Measurements from ENCODE around the gene NAT10.

Gene NAT10

DNA sequence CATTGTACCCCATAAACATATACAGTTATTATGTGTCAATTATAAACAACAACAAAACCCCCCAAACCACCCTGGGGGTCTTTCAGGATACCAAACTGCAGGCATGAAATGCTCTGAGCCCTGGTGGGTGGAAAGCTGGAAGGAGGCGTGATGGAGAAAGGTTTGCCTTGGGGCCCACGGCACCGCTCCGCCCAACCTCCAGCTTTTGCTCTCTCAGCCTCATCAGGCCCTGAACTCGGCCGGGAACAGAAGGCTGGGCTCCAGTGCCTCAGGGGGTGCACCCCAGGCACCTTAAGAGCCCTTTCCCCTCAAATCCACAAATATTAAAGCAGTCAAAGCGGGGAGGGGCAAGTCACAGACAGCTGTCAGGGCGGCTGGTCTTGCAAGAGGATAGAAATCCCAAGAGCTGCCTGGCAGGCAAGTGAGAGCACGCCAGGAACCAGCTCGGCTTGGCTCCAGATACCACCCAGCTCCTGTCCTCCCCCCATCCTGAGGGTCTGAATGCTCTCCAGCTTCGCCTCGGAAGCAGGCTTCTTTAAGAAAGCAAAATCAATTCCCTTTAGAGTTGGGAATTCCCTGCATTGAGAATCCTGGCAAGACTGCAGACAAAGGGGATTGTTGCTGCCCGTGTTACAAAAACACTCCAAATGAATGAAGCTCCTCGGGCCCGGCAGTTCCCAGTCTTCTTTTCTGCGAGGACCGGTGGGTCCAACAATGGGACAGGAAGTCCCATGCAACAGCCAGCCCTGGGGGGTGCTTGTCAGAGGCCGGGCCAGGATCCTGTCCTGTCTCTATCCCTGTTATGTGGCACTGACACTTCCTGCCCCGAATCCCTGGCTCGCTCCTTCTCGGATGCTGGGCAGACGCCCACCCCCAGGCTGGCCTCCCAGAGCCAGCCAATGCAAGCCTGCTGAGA is 80.8 kb downstream of the NAT10 start:
- no peaks in the 10 kb centered on the region for H3K9me3 ChIP-seq (ENCODE audit: control insufficient read depth, insufficient read depth, low read length)
- no peak for DNase-seq (ENCODE audit: low read depth, low spot score)
- H3K4me3 ChIP-seq (ENCODE audit: low read length): no peak overlapping the region
- peaks cover 7% of the 10 kb centered on the region; the same call in 1 of the 2 replicates for H3K4me1 ChIP-seq (ENCODE audit: control insufficient read depth, insufficient read depth, low read length)
- H3K27ac ChIP-seq (ENCODE audit: low read length): no peak overlapping the region
- H3K27me3 ChIP-seq (ENCODE audit: control insufficient read depth, insufficient read depth, low read length): no peaks in the 10 kb centered on the region
- no peaks in the 10 kb centered on the region for H3K36me3 ChIP-seq (ENCODE audit: control insufficient read depth, insufficient read depth, low read length)
- no CpG with 5 or more reads among the region's 22 CpGs for WGBS (ENCODE audit: insufficient coverage, insufficient read length)

DNA sequence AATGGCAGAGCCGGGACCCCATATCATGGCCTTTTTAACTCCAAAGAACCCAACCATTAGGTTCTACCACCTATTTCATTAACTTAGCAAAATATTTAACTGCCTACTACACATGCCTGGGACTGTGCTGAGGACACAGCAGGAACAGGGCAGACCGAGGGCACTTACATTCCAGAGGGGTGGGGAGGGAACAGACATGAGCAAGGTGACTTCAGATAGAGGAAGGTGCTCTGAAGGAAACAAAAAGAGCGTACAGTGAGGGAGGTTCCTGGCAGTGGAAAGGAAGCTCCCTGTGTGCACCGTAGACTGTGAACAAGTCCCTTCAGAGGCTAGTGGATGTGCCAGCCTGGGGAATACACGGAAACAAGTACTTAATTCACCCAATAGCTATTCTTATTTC is 82.8 kb downstream of the NAT10 start:
- Histone ChIP-seq H3K9me3 (ENCODE audit: control insufficient read depth, insufficient read depth, low read length) (no peaks in the 10 kb centered on the region), H3K27me3 (ENCODE audit: control insufficient read depth, insufficient read depth, low read length) (no peaks in the 10 kb centered on the region), H3K4me1 (ENCODE audit: control insufficient read depth, insufficient read depth, low read length) (peaks cover 7% of the 10 kb centered on the region; the same call in 1 of the 2 replicates), H3K36me3 (ENCODE audit: control insufficient read depth, insufficient read depth, low read length) (no peaks in the 10 kb centered on the region), H3K27ac (ENCODE audit: low read length) (no peak overlapping the region), H3K4me3 (ENCODE audit: low read length) (no peak overlapping the region)
- WGBS (ENCODE audit: insufficient coverage, insufficient read length): no CpG with 5 or more reads among the region's 5 CpGs
- no peak for DNase-seq (ENCODE audit: low read depth, low spot score)

DNA sequence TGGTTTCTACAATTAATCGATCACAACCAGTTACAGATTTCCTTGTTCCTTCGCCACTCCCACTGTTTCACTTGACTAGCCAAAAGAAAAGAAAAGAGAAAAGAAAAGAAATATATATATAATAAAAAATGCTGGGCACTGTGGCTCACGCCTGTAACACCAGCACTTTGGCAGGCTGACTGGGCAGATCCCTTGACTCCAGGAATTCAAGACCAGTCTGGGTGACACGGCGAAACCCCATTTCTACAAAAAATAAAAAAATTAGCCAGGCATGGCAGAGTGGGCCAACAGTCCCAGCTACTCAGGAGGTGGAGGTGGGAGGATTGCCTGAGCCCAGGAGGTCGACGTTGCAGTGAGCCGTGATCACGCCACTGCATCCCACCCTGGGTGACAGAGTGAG is 83.8 kb downstream of the NAT10 start:
- H3K9me3 ChIP-seq (ENCODE audit: control insufficient read depth, insufficient read depth, low read length): no peaks in the 10 kb centered on the region
- no CpG with 5 or more reads among the region's 9 CpGs for WGBS (ENCODE audit: insufficient coverage, insufficient read length)
- no peaks in the 10 kb centered on the region for H3K27me3 ChIP-seq (ENCODE audit: control insufficient read depth, insufficient read depth, low read length)
- peaks cover 7% of the 10 kb centered on the region; the same call in 1 of the 2 replicates for H3K4me1 ChIP-seq (ENCODE audit: control insufficient read depth, insufficient read depth, low read length)
- no peak for DNase-seq (ENCODE audit: low read depth, low spot score)
- no peak overlapping the region for H3K27ac ChIP-seq (ENCODE audit: low read length)
- H3K4me3 ChIP-seq (ENCODE audit: low read length): no peak overlapping the region
- no peaks in the 10 kb centered on the region for H3K36me3 ChIP-seq (ENCODE audit: control insufficient read depth, insufficient read depth, low read length)

DNA sequence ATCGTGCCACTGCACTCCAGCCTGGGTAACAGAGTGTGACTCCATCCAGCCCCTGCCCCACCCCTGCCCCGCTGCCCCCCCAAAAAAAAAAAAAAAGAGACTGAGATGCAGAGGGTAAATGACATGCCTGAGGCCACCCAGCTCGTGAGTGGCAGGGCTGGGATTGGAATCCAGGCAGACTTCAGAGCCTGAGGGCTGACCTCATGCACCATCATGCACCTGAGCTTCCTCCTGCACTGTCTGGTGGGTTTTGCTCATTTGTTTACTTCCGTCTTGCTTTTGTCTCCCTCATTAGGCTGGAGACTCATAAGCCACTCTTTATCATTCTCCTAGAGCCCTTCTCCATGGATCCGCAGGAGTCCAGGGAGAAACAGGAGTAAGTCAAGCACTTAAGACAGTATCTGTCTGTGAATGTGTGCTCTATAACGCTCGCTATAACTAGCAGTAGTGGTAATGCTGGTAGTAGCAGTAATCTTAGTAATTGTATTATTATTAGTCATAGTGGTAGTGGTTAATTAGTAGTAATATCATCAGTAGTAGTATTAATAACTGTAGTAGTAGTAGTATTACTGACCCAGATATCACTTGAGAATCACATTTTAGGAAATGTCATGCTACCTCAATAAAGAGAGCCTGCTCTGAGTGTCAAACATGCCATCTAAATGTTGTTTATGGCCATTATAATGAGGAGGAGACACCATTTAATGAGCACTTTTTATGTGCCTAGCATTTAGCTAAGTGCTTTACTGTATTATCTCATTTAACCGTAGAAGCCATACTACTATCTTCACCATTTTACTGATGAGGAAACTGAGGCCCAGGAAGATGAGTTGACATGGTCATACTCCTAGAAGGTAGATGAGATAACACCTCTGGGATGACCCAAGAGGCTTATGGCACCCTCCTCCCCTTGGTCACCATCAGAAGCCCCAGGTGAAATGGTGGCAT is 85.0 kb downstream of the NAT10 start:
- no peaks in the 10 kb centered on the region for H3K36me3 ChIP-seq (ENCODE audit: control insufficient read depth, insufficient read depth, low read length)
- H3K27ac ChIP-seq (ENCODE audit: low read length): no peak overlapping the region
- WGBS (ENCODE audit: insufficient coverage, insufficient read length): no CpG with 5 or more reads among the region's 8 CpGs
- DNase-seq (ENCODE audit: low read depth, low spot score): no peak
- no peak overlapping the region for H3K4me3 ChIP-seq (ENCODE audit: low read length)
- H3K9me3 ChIP-seq (ENCODE audit: control insufficient read depth, insufficient read depth, low read length): no peaks in the 10 kb centered on the region
- peaks cover 7% of the 10 kb centered on the region; the same call in 1 of the 2 replicates for H3K4me1 ChIP-seq (ENCODE audit: control insufficient read depth, insufficient read depth, low read length)
- H3K27me3 ChIP-seq (ENCODE audit: control insufficient read depth, insufficient read depth, low read length): no peaks in the 10 kb centered on the region

DNA sequence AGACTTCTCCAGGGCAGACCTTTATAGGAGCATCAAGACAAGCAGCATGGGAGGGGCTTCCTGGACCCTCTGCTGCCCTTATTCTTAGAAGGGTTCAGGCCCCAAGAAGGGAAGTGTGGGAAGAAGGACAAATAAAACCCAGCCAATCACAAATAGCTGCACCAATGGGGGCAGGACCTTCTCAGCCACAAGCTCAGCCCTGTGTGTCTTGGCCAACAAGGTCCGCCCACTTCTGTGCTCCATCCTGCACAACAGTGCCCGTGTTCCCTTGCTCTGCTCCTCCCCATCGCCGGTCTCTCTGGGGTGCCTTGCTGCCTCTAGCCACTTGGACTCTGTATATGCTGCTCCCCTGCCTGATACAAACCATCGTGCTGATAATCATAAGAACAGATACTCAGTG is 86.1 kb downstream of the NAT10 start:
- WGBS (ENCODE audit: insufficient coverage, insufficient read length): no CpG with 5 or more reads among the region's 5 CpGs
- DNase-seq (ENCODE audit: low read depth, low spot score): no peak

DNA sequence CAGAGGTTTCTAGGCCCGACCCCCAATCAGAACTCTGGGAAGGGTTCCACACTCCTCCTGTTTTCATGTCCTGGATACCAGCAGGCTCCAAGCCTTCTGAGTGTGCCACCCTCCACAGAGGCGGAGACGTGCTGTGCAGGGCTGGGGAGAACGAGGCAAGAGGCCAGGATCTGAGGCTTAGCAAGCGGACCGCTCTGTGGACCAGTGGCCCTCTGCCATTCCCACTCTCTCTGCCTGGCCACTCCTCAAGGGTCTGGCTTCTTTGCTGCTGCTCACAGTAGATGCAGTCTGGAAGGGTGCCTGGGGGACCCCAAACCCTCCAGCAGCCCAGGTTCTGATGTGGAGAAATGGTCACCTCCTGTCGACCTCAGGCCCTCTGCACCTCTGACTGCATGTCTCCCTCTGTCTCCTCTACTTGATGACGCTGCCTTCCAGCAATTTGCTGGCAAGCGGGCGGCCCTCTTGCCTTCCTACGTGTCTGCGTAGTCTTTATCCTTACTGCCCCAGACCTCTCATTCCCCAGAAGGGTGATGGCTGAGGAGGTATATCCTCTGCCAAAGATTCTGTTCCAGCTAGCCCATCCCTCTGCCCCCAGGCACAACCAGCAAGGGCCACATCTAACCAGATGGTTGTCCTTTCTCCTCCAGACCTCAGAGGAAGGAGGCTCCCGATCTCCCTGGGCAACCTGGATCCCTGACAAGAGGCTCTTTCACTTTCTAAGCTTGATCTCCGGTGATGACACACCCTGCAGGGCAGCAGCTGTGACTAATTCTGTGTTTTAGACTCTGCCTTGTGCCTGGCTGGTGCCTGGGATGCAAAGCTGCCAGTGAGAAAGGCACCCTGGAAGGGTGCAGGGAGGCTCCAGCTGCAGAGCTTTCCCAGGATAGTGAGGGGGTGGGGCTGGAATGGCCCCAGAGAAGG is 87.3 kb downstream of the NAT10 start:
- DNase-seq (ENCODE audit: low read depth, low spot score): no peak
- Histone ChIP-seq H3K4me1 (ENCODE audit: control insufficient read depth, insufficient read depth, low read length) (peaks cover 2% of the 10 kb centered on the region; the same call in 1 of the 2 replicates), H3K27ac (ENCODE audit: low read length) (no peak overlapping the region), H3K27me3 (ENCODE audit: control insufficient read depth, insufficient read depth, low read length) (no peaks in the 10 kb centered on the region), H3K9me3 (ENCODE audit: control insufficient read depth, insufficient read depth, low read length) (no peaks in the 10 kb centered on the region), H3K4me3 (ENCODE audit: low read length) (no peak overlapping the region), H3K36me3 (ENCODE audit: control insufficient read depth, insufficient read depth, low read length) (no peaks in the 10 kb centered on the region)
- WGBS (ENCODE audit: insufficient coverage, insufficient read length): no CpG with 5 or more reads among the region's 14 CpGs

More for the DNA sequence above, 86.1 kb downstream of the NAT10 start:
- no peaks in the 10 kb centered on the region for H3K9me3 ChIP-seq (ENCODE audit: control insufficient read depth, insufficient read depth, low read length)
- H3K4me3 ChIP-seq (ENCODE audit: low read length): no peak overlapping the region
- H3K27ac ChIP-seq (ENCODE audit: low read length): no peak overlapping the region
- no peaks in the 10 kb centered on the region for H3K36me3 ChIP-seq (ENCODE audit: control insufficient read depth, insufficient read depth, low read length)
- no peaks in the 10 kb centered on the region for H3K27me3 ChIP-seq (ENCODE audit: control insufficient read depth, insufficient read depth, low read length)
- H3K4me1 ChIP-seq (ENCODE audit: control insufficient read depth, insufficient read depth, low read length): peaks cover 3% of the 10 kb centered on the region; the same call in 1 of the 2 replicates

DNA sequence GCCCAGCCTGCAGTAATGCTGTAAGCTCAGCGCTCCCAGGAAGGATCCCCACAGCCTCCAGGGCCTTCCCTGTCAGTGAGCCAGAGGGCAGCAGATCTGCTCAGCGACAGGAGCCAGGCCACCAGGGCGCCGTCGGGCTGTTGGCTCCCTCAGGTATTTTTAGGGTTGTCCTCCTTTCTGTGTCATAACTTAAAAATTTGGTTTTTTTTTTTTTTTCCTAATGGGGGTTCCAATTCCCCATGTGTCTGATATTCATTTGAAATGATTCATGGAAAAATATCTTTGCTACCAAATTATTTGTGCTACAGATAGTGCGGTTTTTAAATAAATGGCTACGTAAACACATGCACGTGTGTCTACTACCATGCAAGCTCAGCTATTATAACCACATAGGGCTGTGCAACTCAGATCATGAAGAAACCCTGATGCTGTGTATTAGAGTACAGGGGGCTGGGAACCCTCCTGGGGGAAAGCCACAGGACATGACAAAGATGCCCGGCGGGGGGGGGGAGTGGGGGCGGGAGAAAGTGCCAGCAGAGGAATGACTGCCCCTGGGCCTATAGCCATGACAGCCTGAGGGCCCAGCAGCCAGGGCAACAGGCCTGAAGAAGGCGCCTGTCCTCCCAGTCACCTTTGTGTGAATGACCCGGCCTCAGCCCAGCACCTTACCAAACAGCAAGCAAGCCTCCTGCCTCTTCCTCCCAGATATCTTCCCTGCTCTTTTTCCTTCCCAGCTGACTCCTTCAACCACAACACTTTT is 89.3 kb downstream of the NAT10 start:
- Histone ChIP-seq H3K4me3 (ENCODE audit: low read length) (no peak overlapping the region), H3K27ac (ENCODE audit: low read length) (no peak overlapping the region), H3K4me1 (ENCODE audit: control insufficient read depth, insufficient read depth, low read length) (no peaks in the 10 kb centered on the region), H3K27me3 (ENCODE audit: control insufficient read depth, insufficient read depth, low read length) (no peaks in the 10 kb centered on the region), H3K9me3 (ENCODE audit: control insufficient read depth, insufficient read depth, low read length) (no peaks in the 10 kb centered on the region), H3K36me3 (ENCODE audit: control insufficient read depth, insufficient read depth, low read length) (no peaks in the 10 kb centered on the region)
- DNase-seq (ENCODE audit: low read depth, low spot score): no peak
- no CpG with 5 or more reads among the region's 13 CpGs for WGBS (ENCODE audit: insufficient coverage, insufficient read length)

Data from iPS DF 6.9 (cell line).